Activated CD4-positive, alpha-beta memory T cell treated with anti-CD3 and anti-CD28 coated beads, Interleukin-2, amount 10 ng/mL, durations not matched to agents 7 days and 5 days (primary cell): ENCODE data around the gene TAF3. TPM values are rescaled to one million over a fixed set of nuclear protein-coding genes. Genes with fewer than 3 reads are reported as not detected.

Experiments used
- CTCF ChIA-PET: fragments of 350-600 bp; sonication (Branson Sonifier 250); formaldehyde crosslinking; loops from one replicate; lab custom pipeline; 2021; ENCODE audit warnings: antibody characterized with exemption, inconsistent platforms; lab: Charles Lee
- POLR2A ChIA-PET: fragments of 350-600 bp; sonication (Branson Sonifier 250); formaldehyde crosslinking; loops from one replicate; lab custom pipeline; 2021; ENCODE audit warnings: antibody characterized with exemption; lab: Charles Lee
- DNase-seq: peaks from one replicate; pipeline ENCODE4 v3.0.0-alpha.2; 2020
- H3K27ac Mint-ChIP-seq: one replicate; pipeline ENCODE4 v1.8.0; 2021; ENCODE audit warnings: mild to moderate bottlenecking, mixed read lengths
- H3K27me3 Mint-ChIP-seq: one replicate; pipeline ENCODE4 v1.8.0; 2021; ENCODE audit warnings: mixed read lengths
- H3K36me3 Mint-ChIP-seq: one replicate; pipeline ENCODE4 v1.8.0; 2021; ENCODE audit warnings: low read depth, mixed read lengths
- H3K4me1 Mint-ChIP-seq: one replicate; pipeline ENCODE4 v1.8.0; 2021; ENCODE audit warnings: mixed read lengths
- H3K4me3 Mint-ChIP-seq: one replicate; pipeline ENCODE4 v1.8.0; 2021; ENCODE audit warnings: mild to moderate bottlenecking, mixed read lengths
- H3K9me3 Mint-ChIP-seq: one replicate; pipeline ENCODE4 v1.8.0; 2021; ENCODE audit warnings: mixed read lengths
- total RNA-seq, 2 experiments: library from RNA; stranded (reverse); gene quantifications; one replicate each; pipeline ENCODE4 v1.2.3, GENCODE V29; 2021

Gene TAF3
- total RNA-seq, 2 experiments from 2014 or later, result 12.7 to 13.0 TPM

GRCh38 chr10:8058274-8059111, 240.2 kb downstream of the TAF3 start:
- Mint-ChIP-seq H3K9me3 (no peaks in the 10 kb centered on the region), H3K27ac (peak overlapping the region; percentile 99), H3K4me1 (peaks cover 62% of the 10 kb centered on the region), H3K27me3 (no peaks in the 10 kb centered on the region), H3K36me3 (peaks cover 88% of the 10 kb centered on the region), H3K4me3 (peak overlapping the region; percentile 92)
- ChIA-PET CTCF (interaction anchor here (1.1 to 2.5 kb wide), 3 partner anchors 13 to 344 kb away, joined by 3 to 7 read pairs (median 5); no protein-coding TSS in a partner anchor), POLR2A (interaction anchor here (1.0 to 10.4 kb wide), 16 partner anchors 9 to 344 kb away, joined by 3 to 121 read pairs (median 18); no protein-coding TSS in a partner anchor)
- no peak for DNase-seq

GRCh38 chr10:8059191-8059936, 241.1 kb downstream of the TAF3 start:
- POLR2A ChIA-PET, result interaction anchor here (0.6 to 10.4 kb wide), 32 partner anchors 10 to 1149 kb away, joined by 3 to 121 read pairs (median 7); partner anchors contain the start of gene TAF3
- CTCF ChIA-PET, result interaction anchor here (1.0 to 2.5 kb wide), 9 partner anchors 9 to 414 kb away, joined by 3 to 13 read pairs (median 5); no protein-coding TSS in a partner anchor
- no peaks in the 10 kb centered on the region for H3K27me3 Mint-ChIP-seq
- H3K27ac Mint-ChIP-seq, result peak overlapping the region; percentile 99
- peaks cover 70% of the 10 kb centered on the region for H3K4me1 Mint-ChIP-seq
- DNase-seq, result no peak
- H3K9me3 Mint-ChIP-seq, result no peaks in the 10 kb centered on the region
- H3K4me3 Mint-ChIP-seq, result peak overlapping the region; percentile 92
- peaks cover 97% of the 10 kb centered on the region for H3K36me3 Mint-ChIP-seq

GRCh38 chr10:8060010-8060703, 241.9 kb downstream of the TAF3 start:
- DNase-seq, result peak; percentile 83
- Mint-ChIP-seq H3K27ac (peak overlapping the region; percentile 99), H3K36me3 (peaks cover 98% of the 10 kb centered on the region), H3K27me3 (no peaks in the 10 kb centered on the region), H3K4me3 (peak overlapping the region; percentile 92), H3K4me1 (peaks cover 77% of the 10 kb centered on the region), H3K9me3 (no peaks in the 10 kb centered on the region)
- ChIA-PET POLR2A (interaction anchor here (0.6 to 10.4 kb wide), 34 partner anchors 9 to 1149 kb away, joined by 3 to 121 read pairs (median 7); partner anchors contain the start of genes ATP5F1C, KIN and TAF3), CTCF (interaction anchor here (0.7 to 2.5 kb wide), 11 partner anchors 10 to 413 kb away, joined by 3 to 13 read pairs (median 4); no protein-coding TSS in a partner anchor)

- peaks cover 97% of the 10 kb centered on the region for H3K36me3 Mint-ChIP-seq
- H3K27ac Mint-ChIP-seq, result peak overlapping the region; percentile 99
- H3K27me3 Mint-ChIP-seq, result no peaks in the 10 kb centered on the region
- H3K4me3 Mint-ChIP-seq, result peak overlapping the region; percentile 92
- no peak for DNase-seq
- CTCF ChIA-PET, result interaction anchor here (0.7 to 2.5 kb wide), 9 partner anchors 11 to 342 kb away, joined by 3 to 13 read pairs (median 6); no protein-coding TSS in a partner anchor
- POLR2A ChIA-PET, result interaction anchor here (1.0 to 10.4 kb wide), 24 partner anchors 8 to 1148 kb away, joined by 3 to 121 read pairs (median 9); partner anchors contain the start of genes ATP5F1C and KIN
- peaks cover 82% of the 10 kb centered on the region for H3K4me1 Mint-ChIP-seq
- no peaks in the 10 kb centered on the region for H3K9me3 Mint-ChIP-seq
Measured at GRCh38 chr10:8060704-8061121, 242.4 kb downstream of the TAF3 start.

- Mint-ChIP-seq H3K27me3 (no peaks in the 10 kb centered on the region), H3K4me3 (peak overlapping the region; percentile 92), H3K36me3 (peaks cover 97% of the 10 kb centered on the region), H3K4me1 (peaks cover 90% of the 10 kb centered on the region), H3K9me3 (no peaks in the 10 kb centered on the region), H3K27ac (peak overlapping the region; percentile 99)
- DNase-seq, result peak; percentile 67
- POLR2A ChIA-PET, result interaction anchor here (0.6 to 10.4 kb wide), 23 partner anchors 7 to 958 kb away, joined by 3 to 121 read pairs (median 10); partner anchors contain the start of genes ATP5F1C and KIN
- CTCF ChIA-PET, result interaction anchor here (0.7 to 2.5 kb wide), 5 partner anchors 69 to 341 kb away, joined by 3 to 7 read pairs (median 6); no protein-coding TSS in a partner anchor
Measured at GRCh38 chr10:8061274-8062211, 243.2 kb downstream of the TAF3 start.

DNA sequence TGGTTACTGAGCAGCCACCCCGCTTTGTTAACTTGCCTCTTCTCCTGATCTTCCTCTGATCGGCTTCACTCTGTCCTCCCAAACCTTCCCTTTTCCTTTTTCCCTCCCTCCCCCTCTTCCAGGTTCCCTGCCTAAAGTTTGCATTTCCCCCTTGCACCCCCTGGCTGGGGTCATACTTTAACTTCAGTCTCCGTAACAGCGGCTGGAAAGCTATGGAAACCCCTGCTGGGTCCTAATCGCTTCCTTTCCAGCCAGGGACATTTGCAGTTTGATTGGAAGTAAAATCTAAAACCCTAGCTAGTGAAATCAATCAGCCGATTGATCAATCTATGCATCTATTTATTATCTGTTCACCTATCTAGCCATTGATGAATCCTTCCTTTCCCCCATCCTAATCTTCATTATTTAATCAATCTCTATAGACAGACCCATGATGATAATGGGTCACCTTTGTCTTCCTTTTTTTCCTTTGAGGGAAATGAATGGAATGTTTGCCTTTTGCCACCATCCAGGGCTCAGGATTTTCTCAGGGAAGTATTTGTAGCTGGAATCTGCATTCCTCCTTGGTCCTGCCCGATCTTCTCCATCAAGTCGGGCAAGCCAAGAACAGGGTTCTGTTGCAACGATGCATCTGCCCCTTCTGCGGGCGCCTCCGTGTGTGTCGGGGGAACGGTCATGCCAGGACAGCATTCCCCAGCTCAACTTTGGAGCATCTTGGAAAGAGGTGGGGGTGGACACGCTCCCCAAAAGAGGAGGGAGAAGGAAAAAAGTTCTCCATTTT, 245.0 kb downstream of the TAF3 start:
- H3K4me3 Mint-ChIP-seq, result peak overlapping the region; percentile 92
- peak overlapping the region; percentile 99 for H3K27ac Mint-ChIP-seq
- peaks cover 97% of the 10 kb centered on the region for H3K36me3 Mint-ChIP-seq
- no peaks in the 10 kb centered on the region for H3K27me3 Mint-ChIP-seq
- H3K4me1 Mint-ChIP-seq, result peaks cover 96% of the 10 kb centered on the region
- POLR2A ChIA-PET, result interaction anchor here (0.6 to 10.4 kb wide), 8 partner anchors 9 to 923 kb away, joined by 3 to 121 read pairs (median 8); partner anchors contain the start of gene GATA3
- H3K9me3 Mint-ChIP-seq, result no peaks in the 10 kb centered on the region
- CTCF ChIA-PET, result no interaction called here
- DNase-seq, result no peak

- DNase-seq, result no peak
- peak overlapping the region; percentile 38 for H3K4me3 Mint-ChIP-seq
- H3K9me3 Mint-ChIP-seq, result no peaks in the 10 kb centered on the region
- POLR2A ChIA-PET, result interaction anchor here (0.6 to 10.4 kb wide), 7 partner anchors 10 to 922 kb away, joined by 3 to 121 read pairs (median 8); partner anchors contain the start of gene GATA3
- H3K27me3 Mint-ChIP-seq, result no peaks in the 10 kb centered on the region
- CTCF ChIA-PET, result no interaction called here
- H3K4me1 Mint-ChIP-seq, result peaks cover 96% of the 10 kb centered on the region
- no peak overlapping the region for H3K27ac Mint-ChIP-seq
- H3K36me3 Mint-ChIP-seq, result peaks cover 97% of the 10 kb centered on the region
Measured at GRCh38 chr10:8063935-8064334, 245.6 kb downstream of the TAF3 start.

DNA sequence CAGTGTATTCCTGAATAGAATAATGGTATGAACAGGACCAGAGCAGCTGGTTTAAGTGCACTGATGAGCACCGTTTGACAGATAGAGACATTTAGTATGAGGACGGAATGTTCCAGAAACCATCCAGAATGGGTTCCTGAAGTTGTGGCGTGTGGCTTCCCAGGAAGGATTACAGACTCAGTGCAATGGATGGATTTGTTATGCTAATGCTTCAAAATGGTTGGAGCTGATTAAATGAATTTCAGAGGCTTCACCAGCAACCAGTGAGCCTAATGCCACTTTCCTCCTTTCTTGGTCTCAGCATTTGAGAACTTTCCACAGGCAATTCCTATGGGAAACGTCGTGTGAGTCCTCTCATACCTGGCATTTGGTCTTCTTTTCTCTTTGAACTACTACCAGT, 246.1 kb downstream of the TAF3 start:
- peaks cover 96% of the 10 kb centered on the region for H3K4me1 Mint-ChIP-seq
- H3K36me3 Mint-ChIP-seq, result peaks cover 97% of the 10 kb centered on the region
- peak overlapping the region; percentile 15 for H3K4me3 Mint-ChIP-seq
- ChIA-PET POLR2A (interaction anchor here (1.3 to 10.4 kb wide), 6 partner anchors 10 to 338 kb away, joined by 4 to 121 read pairs (median 10); partner anchors contain the start of gene GATA3), CTCF (no interaction called here)
- peak overlapping the region; percentile 52 for H3K27ac Mint-ChIP-seq
- DNase-seq, result no peak
- no peaks in the 10 kb centered on the region for H3K9me3 Mint-ChIP-seq
- H3K27me3 Mint-ChIP-seq, result no peaks in the 10 kb centered on the region

DNA sequence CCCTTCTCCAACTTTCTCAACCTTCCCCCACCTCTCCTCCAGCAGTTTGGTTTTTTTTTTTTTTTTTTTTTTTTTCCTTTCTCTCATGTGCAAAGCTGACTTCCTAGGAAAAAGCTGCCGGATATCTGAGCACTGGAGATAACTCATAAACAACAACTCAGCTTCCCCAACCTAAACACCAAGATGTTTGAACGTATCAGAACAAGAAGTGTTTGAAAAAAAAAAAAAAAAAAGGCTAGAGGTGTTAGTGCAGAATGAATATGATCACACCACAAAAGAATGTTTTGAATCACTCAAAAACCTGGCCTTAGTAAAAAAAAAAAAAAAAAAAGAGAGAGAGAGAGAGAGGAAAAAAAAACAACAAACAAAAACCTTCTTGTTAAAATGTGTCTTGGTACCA, 247.3 kb downstream of the TAF3 start:
- CTCF ChIA-PET, result interaction anchor here (0.6 to 1.5 kb wide), 5 partner anchors 9 to 1143 kb away, joined by 3 to 8 read pairs (median 3); no protein-coding TSS in a partner anchor
- peak overlapping the region; percentile 68 for H3K4me3 Mint-ChIP-seq
- H3K27ac Mint-ChIP-seq, result peak overlapping the region; percentile 84
- no peaks in the 10 kb centered on the region for H3K9me3 Mint-ChIP-seq
- peaks cover 97% of the 10 kb centered on the region for H3K36me3 Mint-ChIP-seq
- H3K27me3 Mint-ChIP-seq, result no peaks in the 10 kb centered on the region
- DNase-seq, result no peak
- POLR2A ChIA-PET, result interaction anchor here (0.6 to 10.4 kb wide), 11 partner anchors 8 to 942 kb away, joined by 3 to 121 read pairs (median 4); no protein-coding TSS in a partner anchor
- H3K4me1 Mint-ChIP-seq, result peaks cover 96% of the 10 kb centered on the region

- peak overlapping the region; percentile 68 for H3K4me3 Mint-ChIP-seq
- DNase-seq, result no peak
- H3K9me3 Mint-ChIP-seq, result no peaks in the 10 kb centered on the region
- H3K4me1 Mint-ChIP-seq, result peaks cover 96% of the 10 kb centered on the region
- peaks cover 97% of the 10 kb centered on the region for H3K36me3 Mint-ChIP-seq
- POLR2A ChIA-PET, result interaction anchor here (0.6 to 10.4 kb wide), 8 partner anchors 9 to 337 kb away, joined by 3 to 121 read pairs (median 8); no protein-coding TSS in a partner anchor
- peak overlapping the region; percentile 84 for H3K27ac Mint-ChIP-seq
- CTCF ChIA-PET, result interaction anchor here (0.6 to 1.5 kb wide), 4 partner anchors 9 to 1143 kb away, joined by 3 to 8 read pairs (median 4); no protein-coding TSS in a partner anchor
- no peaks in the 10 kb centered on the region for H3K27me3 Mint-ChIP-seq
Measured at GRCh38 chr10:8066124-8066523, 247.8 kb downstream of the TAF3 start.
